HG03378 (cell line): ENCODE results near the gene FGFRL1.

Experiments
- ATAC-seq: cut with Tn5 transposase; IDR thresholded peaks from one replicate; pipeline ENCODE4 v1.9.1; 2021; ENCODE audit warnings: mild to moderate bottlenecking, moderate library complexity; ENCODE audit not compliant: unreplicated experiment

FGFRL1 gene

GRCh38 chr4:1011022-1011665 lies at the start of gene FGFRL1:
Gene FGFRL1, plus strand, starts transcription at chr4:1011626. Its CDS starts 860 bp downstream, at chr4:1012486.
- ATAC-seq, result no peak

- no peak for ATAC-seq
Observed at GRCh38 chr4:962231-963208, 48.9 kb upstream of the FGFRL1 start.

GRCh38 chr4:963276-964225 lies 47.9 kb upstream of the FGFRL1 start:
- ATAC-seq, result no peak

GRCh38 chr4:964346-965025 lies 46.9 kb upstream of the FGFRL1 start:
- no peak for ATAC-seq

GRCh38 chr4:965048-965765 lies 46.2 kb upstream of the FGFRL1 start:
- no peak for ATAC-seq

GRCh38 chr4:965766-966134 lies 45.7 kb upstream of the FGFRL1 start:
- ATAC-seq, result no peak

GRCh38 chr4:966266-967112 lies 44.9 kb upstream of the FGFRL1 start:
- ATAC-seq, result no peak

GRCh38 chr4:967113-968104 lies 44.0 kb upstream of the FGFRL1 start:
- ATAC-seq, result no peak

- no peak for ATAC-seq
Observed at GRCh38 chr4:968221-968620, 43.2 kb upstream of the FGFRL1 start.

- no peak for ATAC-seq
Observed at GRCh38 chr4:968621-969394, 42.6 kb upstream of the FGFRL1 start.

- ATAC-seq, result no peak
Observed at GRCh38 chr4:970046-970745, 41.2 kb upstream of the FGFRL1 start.

GRCh38 chr4:970854-971520 lies 40.4 kb upstream of the FGFRL1 start:
- no peak for ATAC-seq

GRCh38 chr4:971666-972500 lies 39.5 kb upstream of the FGFRL1 start:
- ATAC-seq, result no peak

GRCh38 chr4:972651-973424 lies 38.6 kb upstream of the FGFRL1 start:
- ATAC-seq, result no peak
